ENCODE results near the gene RNF166. TPM values are rescaled to one million over a fixed set of nuclear protein-coding genes. Genes with fewer than 3 reads are reported as not detected.

RNF166 gene
- total RNA-seq (2021; ENCODE audit: unreplicated experiment) (19.8 TPM), Bru-seq, nascent RNA (percentile 43 among the genes with signal in this experiment), BruChase-seq, experiment 1, labeled RNA remaining after a 2-hour chase (percentile 61 among the genes with signal in this experiment), BruChase-seq, experiment 2, labeled RNA remaining after a 6-hour chase (percentile 66 among the genes with signal in this experiment)
- 23.4 TPM for polyA plus RNA-seq (2012; ENCODE audit: insufficient read length)
- long read RNA-seq, transcript RNF166-201 (6 exons, 1,883 nt), result major isoform, 20 of 44 reads
- long read RNA-seq, partial matches to known transcripts, result 23 of 44 reads
- long read RNA-seq, other reads (novel, unspliced or antisense), result 1 of 44 reads

DNA sequence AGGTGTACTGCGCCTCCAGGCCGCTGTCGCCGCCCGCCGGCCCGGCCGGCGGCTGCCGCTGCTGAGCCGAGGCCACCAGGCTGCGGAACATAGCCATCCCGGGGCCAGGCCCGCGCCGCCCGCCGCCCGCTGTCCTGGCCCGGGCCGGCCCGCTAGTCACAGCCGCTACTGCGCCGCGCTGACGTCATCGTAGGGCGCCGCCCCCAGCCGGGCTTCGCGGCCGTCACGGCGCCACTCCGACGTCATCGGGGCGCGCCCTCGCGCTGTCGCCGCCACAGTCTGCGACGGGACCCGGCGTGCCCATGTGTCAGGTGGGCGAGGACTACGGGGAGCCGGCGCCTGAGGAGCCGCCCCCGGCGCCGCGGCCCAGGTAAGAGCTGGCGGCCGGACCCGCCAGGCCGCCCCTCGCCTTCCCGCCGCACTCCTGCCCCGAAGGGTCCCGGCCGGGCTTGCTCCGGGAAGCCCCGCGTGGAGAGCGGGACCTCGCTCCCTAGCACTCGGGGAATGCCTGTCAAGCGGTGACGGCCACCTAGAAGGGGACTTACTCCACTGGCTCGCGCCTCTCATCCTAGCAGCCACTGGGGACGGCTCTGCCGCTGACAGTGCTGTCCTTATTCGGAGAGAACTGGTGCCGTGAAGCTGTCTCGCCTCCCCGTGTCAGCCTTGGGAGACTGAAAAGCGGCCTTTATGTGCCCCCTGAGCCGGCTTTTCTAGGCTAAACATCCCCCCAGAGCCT lies at the start of gene RNF166, which contains the start of gene CTU2:
Gene RNF166 (minus strand): TSS at position 180 of the 736 bp plus-strand sequence. CDS start 83 bp downstream, at position 97.
Gene CTU2 (plus strand): TSS at position 275 of the 736 bp plus-strand sequence. CDS start 28 bp downstream, at position 303.
- H3K36me3 ChIP-seq (ENCODE audit: control insufficient read depth, insufficient read depth, low read length), result peaks cover 6% of the 10 kb centered on the region; the same call in 1 of the 2 replicates
- BruUV-seq (replicated peaks), result no TSS peak
- H3K4me3 ChIP-seq (ENCODE audit: low read depth in 2 of 2, low read length in 2 of 2), result peak within 1 kb of the TSS; percentile 85 to 91
- peaks cover 9% of the 10 kb centered on the region for H3K4me1 ChIP-seq (ENCODE audit: control insufficient read depth, insufficient read depth, low read length)
- CTCF ChIA-PET, result no interaction called here
- H3K27me3 ChIP-seq (ENCODE audit: control insufficient read depth, insufficient read depth, low read length), result no peaks in the 10 kb centered on the region
- DNase-seq (ENCODE audit: low read depth, low spot score), result no peak
- peak within 1 kb of the TSS; percentile 73 for H3K27ac ChIP-seq (ENCODE audit: low read length)
- ATAC-seq, result peak; percentile 89
- POLR2A ChIA-PET, result interaction anchor here (0.6 kb wide), 1 partner anchor 19 kb away, joined by 4 read pairs; no protein-coding TSS in a partner anchor
- TF ChIP-seq, protein P1, sequence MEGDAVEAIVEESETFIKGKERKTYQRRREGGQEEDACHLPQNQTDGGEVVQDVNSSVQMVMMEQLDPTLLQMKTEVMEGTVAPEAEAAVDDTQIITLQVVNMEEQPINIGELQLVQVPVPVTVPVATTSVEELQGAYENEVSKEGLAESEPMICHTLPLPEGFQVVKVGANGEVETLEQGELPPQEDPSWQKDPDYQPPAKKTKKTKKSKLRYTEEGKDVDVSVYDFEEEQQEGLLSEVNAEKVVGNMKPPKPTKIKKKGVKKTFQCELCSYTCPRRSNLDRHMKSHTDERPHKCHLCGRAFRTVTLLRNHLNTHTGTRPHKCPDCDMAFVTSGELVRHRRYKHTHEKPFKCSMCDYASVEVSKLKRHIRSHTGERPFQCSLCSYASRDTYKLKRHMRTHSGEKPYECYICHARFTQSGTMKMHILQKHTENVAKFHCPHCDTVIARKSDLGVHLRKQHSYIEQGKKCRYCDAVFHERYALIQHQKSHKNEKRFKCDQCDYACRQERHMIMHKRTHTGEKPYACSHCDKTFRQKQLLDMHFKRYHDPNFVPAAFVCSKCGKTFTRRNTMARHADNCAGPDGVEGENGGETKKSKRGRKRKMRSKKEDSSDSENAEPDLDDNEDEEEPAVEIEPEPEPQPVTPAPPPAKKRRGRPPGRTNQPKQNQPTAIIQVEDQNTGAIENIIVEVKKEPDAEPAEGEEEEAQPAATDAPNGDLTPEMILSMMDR (IDR thresholded peaks at IDR 0.05), result no peak
- TF ChIP-seq, protein P2, sequence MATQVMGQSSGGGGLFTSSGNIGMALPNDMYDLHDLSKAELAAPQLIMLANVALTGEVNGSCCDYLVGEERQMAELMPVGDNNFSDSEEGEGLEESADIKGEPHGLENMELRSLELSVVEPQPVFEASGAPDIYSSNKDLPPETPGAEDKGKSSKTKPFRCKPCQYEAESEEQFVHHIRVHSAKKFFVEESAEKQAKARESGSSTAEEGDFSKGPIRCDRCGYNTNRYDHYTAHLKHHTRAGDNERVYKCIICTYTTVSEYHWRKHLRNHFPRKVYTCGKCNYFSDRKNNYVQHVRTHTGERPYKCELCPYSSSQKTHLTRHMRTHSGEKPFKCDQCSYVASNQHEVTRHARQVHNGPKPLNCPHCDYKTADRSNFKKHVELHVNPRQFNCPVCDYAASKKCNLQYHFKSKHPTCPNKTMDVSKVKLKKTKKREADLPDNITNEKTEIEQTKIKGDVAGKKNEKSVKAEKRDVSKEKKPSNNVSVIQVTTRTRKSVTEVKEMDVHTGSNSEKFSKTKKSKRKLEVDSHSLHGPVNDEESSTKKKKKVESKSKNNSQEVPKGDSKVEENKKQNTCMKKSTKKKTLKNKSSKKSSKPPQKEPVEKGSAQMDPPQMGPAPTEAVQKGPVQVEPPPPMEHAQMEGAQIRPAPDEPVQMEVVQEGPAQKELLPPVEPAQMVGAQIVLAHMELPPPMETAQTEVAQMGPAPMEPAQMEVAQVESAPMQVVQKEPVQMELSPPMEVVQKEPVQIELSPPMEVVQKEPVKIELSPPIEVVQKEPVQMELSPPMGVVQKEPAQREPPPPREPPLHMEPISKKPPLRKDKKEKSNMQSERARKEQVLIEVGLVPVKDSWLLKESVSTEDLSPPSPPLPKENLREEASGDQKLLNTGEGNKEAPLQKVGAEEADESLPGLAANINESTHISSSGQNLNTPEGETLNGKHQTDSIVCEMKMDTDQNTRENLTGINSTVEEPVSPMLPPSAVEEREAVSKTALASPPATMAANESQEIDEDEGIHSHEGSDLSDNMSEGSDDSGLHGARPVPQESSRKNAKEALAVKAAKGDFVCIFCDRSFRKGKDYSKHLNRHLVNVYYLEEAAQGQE (IDR thresholded peaks at IDR 0.05; ENCODE audit: insufficient read depth in 1 of 2, low read depth in 2 of 2, low read length in 1 of 2), result no peak
- peak; percentile 99; the same call in 1 of the 2 replicates for TF ChIP-seq SIN3A (IDR thresholded peaks at IDR 0.05; ENCODE audit: borderline replicate concordance, insufficient read depth, low read depth, low read length)
- TF ChIP-seq TCF7L2 (IDR thresholded peaks at IDR 0.05; ENCODE audit: low read depth, low read length), result no peak
- TF ChIP-seq POLR2AphosphoS5 (IDR thresholded peaks at IDR 0.05; ENCODE audit: low read depth, low read length), result peak; percentile 44; the same call in 1 of the 2 replicates
- in situ Hi-C loops (cut with HindIII; ENCODE audit: low pct_unique_long_range_greater_than_20kb, low sequenced_read_pairs), result no loop called here
- intact Hi-C loops (cut with micrococcal nuclease; ENCODE audit: unreplicated experiment), result no loop called here
- no peaks in the 10 kb centered on the region for H3K9me3 ChIP-seq (ENCODE audit: control insufficient read depth, insufficient read depth, low read depth, low read length)

GRCh38 chr16:88754912-88755744 lies 48.9 kb upstream of the RNF166 start:
- in situ Hi-C loops (cut with HindIII; ENCODE audit: low pct_unique_long_range_greater_than_20kb, low sequenced_read_pairs) (no loop called here), intact Hi-C loops (cut with micrococcal nuclease; ENCODE audit: unreplicated experiment) (no loop called here)
- DNase-seq (ENCODE audit: low read depth, low spot score) (no peak), ATAC-seq (0 out of 2 replicates have a peak, but pooled peaks have one; percentile 2)
- CTCF ChIA-PET, result no interaction called here
- no peaks in the 10 kb centered on the region for H3K36me3 ChIP-seq (ENCODE audit: control insufficient read depth, insufficient read depth, low read length)
- no peak overlapping the region for H3K4me3 ChIP-seq (ENCODE audit: low read depth in 2 of 2, low read length in 2 of 2)
- no peaks in the 10 kb centered on the region for H3K27me3 ChIP-seq (ENCODE audit: control insufficient read depth, insufficient read depth, low read length)
- POLR2A ChIA-PET, result no interaction called here
- no peak for TF ChIP-seq SIN3A (IDR thresholded peaks at IDR 0.05; ENCODE audit: borderline replicate concordance, insufficient read depth, low read depth, low read length)
- BruUV-seq (replicated peaks), result no TSS peak
- H3K27ac ChIP-seq (ENCODE audit: low read length), result no peak overlapping the region
- H3K4me1 ChIP-seq (ENCODE audit: control insufficient read depth, insufficient read depth, low read length), result peaks cover 45% of the 10 kb centered on the region
- no peaks in the 10 kb centered on the region for H3K9me3 ChIP-seq (ENCODE audit: control insufficient read depth, insufficient read depth, low read depth, low read length)
